Mesendoderm (in vitro differentiated cells): ENCODE results near the gene NFIA.

Experiments used
- DNase-seq: peaks from one replicate; pipeline ENCODE4 v3.0.0; 2013
- H2AK5ac ChIP-seq: 2 replicates; pipeline ENCODE4 v1.6.1; 2013; ENCODE audit warnings: low read length, inconsistent platforms
- H2BK120ac ChIP-seq: 2 replicates; pipeline ENCODE4 v1.6.1; 2013; ENCODE audit warnings: low read depth, mild to moderate bottlenecking, low read length, moderate library complexity, mixed read lengths
- H2BK15ac ChIP-seq: replicated peaks from 2 replicates; pipeline ENCODE4 v1.6.1; 2013; ENCODE audit warnings: low read depth, mild to moderate bottlenecking, moderate library complexity
- H2BK5ac ChIP-seq: 2 replicates; pipeline ENCODE4 v1.6.1; 2013; ENCODE audit warnings: low read length, inconsistent platforms
- H3K18ac ChIP-seq: 2 replicates; pipeline ENCODE4 v1.6.1; 2013; ENCODE audit warnings: mild to moderate bottlenecking, low read length, mixed read lengths
- H3K23ac ChIP-seq: one replicate; pipeline ENCODE4 v1.6.1; 2013; ENCODE audit warnings: low read length
- H3K27ac ChIP-seq: 2 replicates; pipeline ENCODE4 v1.5.1; 2013; ENCODE audit warnings: low read depth, mild to moderate bottlenecking, inconsistent platforms, low read length, moderate library complexity
- H3K27me3 ChIP-seq: 2 replicates; pipeline ENCODE4 v1.6.1; 2013; ENCODE audit warnings: low read length, control low read depth, mild to moderate bottlenecking, inconsistent platforms; ENCODE audit not compliant: insufficient read depth, poor library complexity
- H3K36me3 ChIP-seq: 2 replicates; pipeline ENCODE4 v1.6.1; 2013; ENCODE audit warnings: low read length, inconsistent platforms; ENCODE audit not compliant: control insufficient read depth, insufficient read depth
- H3K4ac ChIP-seq: one replicate; pipeline ENCODE4 v1.6.1; 2013; ENCODE audit warnings: low read depth, mild to moderate bottlenecking, low read length, moderate library complexity
- H3K4me1 ChIP-seq: 2 replicates; pipeline ENCODE4 v1.6.1; 2013; ENCODE audit warnings: low read depth, low read length, inconsistent platforms; ENCODE audit not compliant: control insufficient read depth
- H3K4me2 ChIP-seq: 2 replicates; pipeline ENCODE4 v1.6.1; 2013; ENCODE audit warnings: low read length
- H3K4me3 ChIP-seq: 2 replicates; pipeline ENCODE4 v1.5.1; 2013; ENCODE audit warnings: mild to moderate bottlenecking, low read length
- H3K56ac ChIP-seq: one replicate; pipeline ENCODE4 v1.6.1; 2013; ENCODE audit warnings: low read length
- H3K79me1 ChIP-seq: 2 replicates; pipeline ENCODE4 v1.6.1; 2013; ENCODE audit warnings: low read length, inconsistent platforms
- H3K79me2 ChIP-seq: 2 replicates; pipeline ENCODE4 v1.6.1; 2013; ENCODE audit warnings: mild to moderate bottlenecking, low read length; ENCODE audit not compliant: control insufficient read depth, insufficient read depth
- H3K9ac ChIP-seq: 2 replicates; pipeline ENCODE4 v1.6.1; 2013; ENCODE audit warnings: low read length, inconsistent platforms
- H4K5ac ChIP-seq: one replicate; pipeline ENCODE4 v1.6.1; 2013; ENCODE audit warnings: low read length
- H4K8ac ChIP-seq: one replicate; pipeline ENCODE4 v1.6.1; 2013; ENCODE audit warnings: low read depth, mild to moderate bottlenecking, control low read depth, low read length, moderate library complexity
- WGBS: extraction: QIAGEN DNeasy Blood & Tissue Kit; methylation state at CpG from one replicate; pipeline ENCODE4 v1.1.7; 2013; ENCODE audit warnings: low lambda C conversion rate, missing lambda C conversion rate; ENCODE audit not compliant: insufficient coverage; ENCODE audit errors: extremely low coverage; 5-methylcytosine and 5-hydroxymethylcytosine counted together

NFIA gene

GRCh38 chr1:61247051-61247825 lies 164.9 kb downstream of the NFIA start:
- no peak overlapping the region for H3K4me3 ChIP-seq
- H3K23ac ChIP-seq: no peak overlapping the region
- no peaks in the 10 kb centered on the region for H3K79me2 ChIP-seq
- H3K27ac ChIP-seq: no peak overlapping the region
- H3K36me3 ChIP-seq: no peaks in the 10 kb centered on the region
- no peak overlapping the region for H2AK5ac ChIP-seq
- no peaks in the 10 kb centered on the region for H3K4me1 ChIP-seq
- no peak overlapping the region for H2BK5ac ChIP-seq
- H3K27me3 ChIP-seq: no peaks in the 10 kb centered on the region
- DNase-seq: no peak
- H3K18ac ChIP-seq: no peak overlapping the region
- no peak overlapping the region for H4K5ac ChIP-seq
- no peak overlapping the region for H4K8ac ChIP-seq
- no peak overlapping the region for H3K4ac ChIP-seq
- WGBS: no CpG with 5 or more reads among the region's 8 CpGs
- no peak overlapping the region for H3K56ac ChIP-seq
- no peak overlapping the region for H3K4me2 ChIP-seq
- no peak overlapping the region for H2BK15ac ChIP-seq
- H2BK120ac ChIP-seq: no peak overlapping the region
- H3K79me1 ChIP-seq: no peaks in the 10 kb centered on the region
- no peak overlapping the region for H3K9ac ChIP-seq

GRCh38 chr1:61247881-61248752 lies 165.8 kb downstream of the NFIA start:
- H4K5ac ChIP-seq: no peak overlapping the region
- no peak overlapping the region for H2BK120ac ChIP-seq
- no peak overlapping the region for H3K4ac ChIP-seq
- H3K18ac ChIP-seq: no peak overlapping the region
- no peak overlapping the region for H2AK5ac ChIP-seq
- H4K8ac ChIP-seq: no peak overlapping the region
- no peak overlapping the region for H3K56ac ChIP-seq
- no peaks in the 10 kb centered on the region for H3K79me1 ChIP-seq
- no peak overlapping the region for H3K27ac ChIP-seq
- no peak for DNase-seq
- H3K4me2 ChIP-seq: no peak overlapping the region
- no peak overlapping the region for H2BK15ac ChIP-seq
- H3K9ac ChIP-seq: no peak overlapping the region
- H2BK5ac ChIP-seq: no peak overlapping the region
- H3K4me3 ChIP-seq: no peak overlapping the region
- H3K23ac ChIP-seq: no peak overlapping the region
- no peaks in the 10 kb centered on the region for H3K4me1 ChIP-seq
- no CpG with 5 or more reads among the region's 6 CpGs for WGBS
- H3K36me3 ChIP-seq: no peaks in the 10 kb centered on the region
- no peaks in the 10 kb centered on the region for H3K27me3 ChIP-seq
- no peaks in the 10 kb centered on the region for H3K79me2 ChIP-seq

- Histone ChIP-seq H3K36me3 (no peaks in the 10 kb centered on the region), H4K5ac (no peak overlapping the region), H3K79me1 (no peaks in the 10 kb centered on the region), H2BK15ac (no peak overlapping the region), H3K23ac (no peak overlapping the region), H3K4ac (no peak overlapping the region), H3K18ac (no peak overlapping the region), H4K8ac (no peak overlapping the region), H3K27me3 (no peaks in the 10 kb centered on the region), H3K4me2 (no peak overlapping the region), H3K4me1 (no peaks in the 10 kb centered on the region), H3K4me3 (no peak overlapping the region), H2AK5ac (no peak overlapping the region), H2BK5ac (no peak overlapping the region), H3K27ac (no peak overlapping the region), H3K9ac (no peak overlapping the region), H3K79me2 (no peaks in the 10 kb centered on the region), H3K56ac (no peak overlapping the region), H2BK120ac (no peak overlapping the region)
- no peak for DNase-seq
- no CpG with 5 or more reads among the region's 5 CpGs for WGBS
These were observed 168.6 kb downstream of the NFIA start for GRCh38 chr1:61250933-61251332.

GRCh38 chr1:61253059-61253735 lies 170.8 kb downstream of the NFIA start:
- H3K18ac ChIP-seq: no peak overlapping the region
- no peak overlapping the region for H2BK120ac ChIP-seq
- no peaks in the 10 kb centered on the region for H3K27me3 ChIP-seq
- H3K56ac ChIP-seq: no peak overlapping the region
- H3K4me3 ChIP-seq: no peak overlapping the region
- no peak overlapping the region for H2BK15ac ChIP-seq
- no peak overlapping the region for H3K4ac ChIP-seq
- no peaks in the 10 kb centered on the region for H3K79me1 ChIP-seq
- no peaks in the 10 kb centered on the region for H3K36me3 ChIP-seq
- no peaks in the 10 kb centered on the region for H3K4me1 ChIP-seq
- WGBS: no CpG with 5 or more reads among the region's 2 CpGs
- no peak overlapping the region for H2BK5ac ChIP-seq
- H3K79me2 ChIP-seq: no peaks in the 10 kb centered on the region
- no peak overlapping the region for H4K5ac ChIP-seq
- no peak overlapping the region for H3K23ac ChIP-seq
- no peak overlapping the region for H2AK5ac ChIP-seq
- DNase-seq: no peak
- H4K8ac ChIP-seq: no peak overlapping the region
- no peak overlapping the region for H3K9ac ChIP-seq
- H3K4me2 ChIP-seq: no peak overlapping the region
- H3K27ac ChIP-seq: no peak overlapping the region

- Histone ChIP-seq H3K9ac (no peak overlapping the region), H3K79me2 (no peaks in the 10 kb centered on the region), H3K4me2 (no peak overlapping the region), H4K5ac (no peak overlapping the region), H2BK5ac (no peak overlapping the region), H3K27ac (no peak overlapping the region), H3K18ac (no peak overlapping the region), H3K4me1 (no peaks in the 10 kb centered on the region), H2AK5ac (no peak overlapping the region), H2BK120ac (no peak overlapping the region), H3K56ac (no peak overlapping the region), H3K4ac (no peak overlapping the region), H4K8ac (no peak overlapping the region), H3K79me1 (no peaks in the 10 kb centered on the region), H3K23ac (no peak overlapping the region), H3K4me3 (no peak overlapping the region), H3K36me3 (no peaks in the 10 kb centered on the region), H3K27me3 (no peaks in the 10 kb centered on the region), H2BK15ac (no peak overlapping the region)
- no CpG with 5 or more reads among the region's 1 CpG for WGBS
- DNase-seq: no peak
These were observed 171.7 kb downstream of the NFIA start for GRCh38 chr1:61253912-61254633.
